Forelimb muscle (tissue), 1 donor: Measurements from ENCODE around the gene TNFRSF9. TPM values are rescaled to one million over a fixed set of nuclear protein-coding genes. Genes with fewer than 3 reads are reported as not detected.
"Not testable (repeated sequence)": the region's sequence is repeated elsewhere in the genome, so short reads cannot be mapped to it uniquely, and the experiment has no call there.

ENCODE experiments used
- DNase-seq: peaks from one replicate; pipeline ENCODE4 v3.0.0-alpha.2; 2013; ENCODE audit warnings: low read depth
- polyA plus RNA-seq: library from polyadenylated mRNA; unstranded; fragments of 120-200 nt; gene quantifications from one replicate; pipeline ENCODE4 v1.2.1, GENCODE V29; 2013; ENCODE audit not compliant: insufficient read length

TNFRSF9 gene
- polyA plus RNA-seq, 1 donor, result 0.11 TPM

- peak; percentile 92 for DNase-seq
Measured at GRCh38 chr1:7961216-7962013, 20.8 kb upstream of the TNFRSF9 start, which contains the start of gene PARK7. TSS of gene PARK7 (plus strand) at chr1:7961711. CDS start at chr1:7962786, 1,075 bp downstream.

GRCh38 chr1:7960867-7961215, 20.2 kb upstream of the TNFRSF9 start:
- DNase-seq, result no peak

GRCh38 chr1:7960165-7960564, 19.5 kb upstream of the TNFRSF9 start:
- DNase-seq, result no peak

- DNase-seq, result no peak
Measured at GRCh38 chr1:7956218-7957032, 15.8 kb upstream of the TNFRSF9 start.

- DNase-seq, result no peak
Measured at GRCh38 chr1:7954683-7955082, 14.0 kb upstream of the TNFRSF9 start.

- peak; percentile 77 for DNase-seq
Measured at GRCh38 chr1:7953850-7954609, 13.4 kb upstream of the TNFRSF9 start.

- not testable (repeated sequence) for DNase-seq
Measured at GRCh38 chr1:7952791-7953190, 12.2 kb upstream of the TNFRSF9 start.

GRCh38 chr1:7948960-7949359, 8.3 kb upstream of the TNFRSF9 start:
- DNase-seq, result no peak

- no peak for DNase-seq
Measured at GRCh38 chr1:7943251-7943650, 2.6 kb upstream of the TNFRSF9 start.

GRCh38 chr1:7942214-7942921, 1.7 kb upstream of the TNFRSF9 start:
- DNase-seq, result no peak

- DNase-seq, result no peak
Measured at GRCh38 chr1:7941437-7941793, 776 bp upstream of the TNFRSF9 start.

GRCh38 chr1:7940034-7940433, 605 bp downstream of the TNFRSF9 start:
- DNase-seq, result no peak

- DNase-seq, result no peak
Measured at GRCh38 chr1:7938070-7938469, 2.6 kb downstream of the TNFRSF9 start.

- no peak for DNase-seq
Measured at GRCh38 chr1:7932524-7933138, 8.0 kb downstream of the TNFRSF9 start.

- no peak for DNase-seq
Measured at GRCh38 chr1:7931446-7931812, 9.2 kb downstream of the TNFRSF9 start.

GRCh38 chr1:7930645-7931445, 9.8 kb downstream of the TNFRSF9 start:
- DNase-seq, result no peak

GRCh38 chr1:7929637-7930036, 11.0 kb downstream of the TNFRSF9 start:
- DNase-seq, result no peak

- no peak for DNase-seq
Measured at GRCh38 chr1:7928247-7928646, 12.4 kb downstream of the TNFRSF9 start.

GRCh38 chr1:7927061-7927460, 13.6 kb downstream of the TNFRSF9 start:
- not testable (repeated sequence) for DNase-seq

GRCh38 chr1:7922301-7922700, 18.3 kb downstream of the TNFRSF9 start:
- DNase-seq, result no peak
